ENCODE measurements around the gene CHRNE. TPM values are rescaled to one million over a fixed set of nuclear protein-coding genes. Genes with fewer than 3 reads are reported as not detected.

Gene CHRNE
- total and polyA plus RNA-seq, 2 of the 8 experiments (the other 6 are each of a cell fraction or from before 2014, with no cell fraction given), result 0.15 to 0.33 TPM

DNA sequence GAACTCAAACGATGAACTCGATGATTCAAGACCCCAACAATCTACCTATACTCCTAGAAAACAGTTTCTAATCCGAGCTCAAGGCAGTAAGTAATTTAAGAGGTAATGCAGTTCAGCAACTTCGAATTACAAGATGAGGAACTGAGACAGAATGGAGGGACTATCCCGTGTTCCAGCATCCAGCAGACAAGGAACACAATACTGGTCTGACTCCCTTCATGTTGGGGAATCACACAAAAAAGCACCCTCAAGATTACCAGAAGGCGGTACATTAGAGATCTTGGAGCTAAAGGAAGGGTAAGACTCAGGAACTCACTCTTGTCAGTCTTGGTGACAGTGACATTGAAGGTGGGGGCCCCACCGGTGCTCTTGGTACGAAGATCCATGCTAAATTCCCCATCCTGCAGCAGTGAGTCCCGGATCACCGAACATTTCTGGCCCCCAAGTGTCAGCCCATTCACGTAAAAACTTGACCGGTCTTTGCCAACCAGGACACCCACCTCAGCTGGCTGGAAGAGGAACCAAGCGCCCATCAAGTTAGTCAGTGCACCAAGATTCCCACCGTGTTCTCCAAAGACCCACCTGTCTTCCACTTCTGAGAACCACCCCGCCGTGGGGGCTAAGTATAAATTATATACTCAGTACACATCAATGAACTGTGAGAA lies 43.5 kb upstream of the CHRNE start:
- Histone ChIP-seq H3K4me1 (replicated peaks in 1 of 4; ENCODE audit: control insufficient read depth in 3 of 4, insufficient read depth in 4 of 4, low read length in 3 of 4) (peaks cover 4 to 12% (median 7%) of the 10 kb centered on the region in 4 experiments), H2BK120ac (replicated peaks; ENCODE audit: low read depth, low read length) (no peak overlapping the region), H3K4me3 (ENCODE audit: extremely low read depth in 1 of 4, insufficient read depth in 2 of 4, low read depth in 3 of 4, low read length in 4 of 4) (peak overlapping the region; percentile 73 to 97 (median 81)), H3K36me3 (ENCODE audit: control insufficient read depth in 2 of 4, insufficient read depth in 4 of 4, low read length in 3 of 4) (peaks cover 8 to 42% (median 28%) of the 10 kb centered on the region in 4 experiments), H2BK5ac (ENCODE audit: low read depth, low read length) (no peak overlapping the region), H2AK5ac (ENCODE audit: low read depth, low read length) (no peak overlapping the region), H3K4ac (replicated peaks; ENCODE audit: insufficient read length, low read depth, low read length) (no peak overlapping the region), H3K18ac (ENCODE audit: extremely low read depth, low read length) (no peak overlapping the region), H4K8ac (ENCODE audit: extremely low read depth, insufficient read depth, low read length) (no peak overlapping the region), H3K23ac (ENCODE audit: insufficient read length) (no peak overlapping the region), H3K23me2 (ENCODE audit: low read depth, low read length) (peaks cover 18% of the 10 kb centered on the region), H4K91ac (replicated peaks; ENCODE audit: insufficient read length, low read length) (no peak overlapping the region), H3K9ac (replicated peaks in 1 of 4; ENCODE audit: extremely low read depth in 1 of 4, low read depth in 3 of 4, low read length in 3 of 4) (peak overlapping the region; percentile 46 to 78 (median 63)), H2BK20ac (ENCODE audit: low read length) (no peak overlapping the region), H4K20me1 (replicated peaks in 1 of 2; ENCODE audit: control insufficient read depth in 1 of 2, insufficient read depth in 2 of 2, low read length in 2 of 2) (peaks cover 16 to 23% of the 10 kb centered on the region in 2 experiments), H3K27ac (ENCODE audit: low read depth, low read length) (peak overlapping the region; percentile 67), H3K9me3 (ENCODE audit: insufficient read depth in 2 of 2, low read depth in 1 of 2, low read length in 1 of 2) (no peaks in the 10 kb centered on the region), H3K27me3 (replicated peaks in 1 of 4; ENCODE audit: control insufficient read depth in 3 of 4, extremely low read depth in 1 of 4, insufficient read depth in 3 of 4, low read length in 3 of 4) (no peaks in the 10 kb centered on the region), H2BK15ac (ENCODE audit: low read length) (no peak overlapping the region), H3K14ac (ENCODE audit: insufficient read length) (no peak overlapping the region), H3K4me2 (ENCODE audit: insufficient read depth in 1 of 2, low read depth in 2 of 2, low read length in 2 of 2) (peak overlapping the region; percentile 67 to 95), H4K5ac (ENCODE audit: insufficient read length, low read depth, low read length) (no peak overlapping the region), H3K56ac (replicated peaks; ENCODE audit: insufficient read length, low read depth, low read length) (no peak overlapping the region), H2AFZ (ENCODE audit: low read length) (no peak overlapping the region), H3K79me1 (ENCODE audit: low read depth, low read length) (peaks cover 2% of the 10 kb centered on the region; the same call in 1 of the 2 replicates), H2BK12ac (ENCODE audit: low read depth, low read length) (no peak overlapping the region), H3K79me2 (ENCODE audit: control insufficient read depth in 1 of 2, insufficient read depth in 2 of 2, low read length in 2 of 2) (peaks cover 8 to 50% of the 10 kb centered on the region in 2 experiments)
- POLR2A ChIA-PET (ENCODE audit: partially characterized antibody), result interaction anchor here (1.0 to 32.4 kb wide), 18 partner anchors 1 to 242 kb away, joined by 3 to 987 read pairs (median 10); partner anchors contain the start of genes C17orf107, CAMTA2, ENO3 and GP1BA
- CTCF ChIA-PET (ENCODE audit: partially characterized antibody), result interaction anchor here (0.7 to 1.5 kb wide), 3 partner anchors 11 to 37 kb away, joined by 3 to 5 read pairs (median 4); no protein-coding TSS in a partner anchor
- DNase-seq (ENCODE audit: low read depth in 1 of 2, low spot score in 2 of 2) (no peak), FAIRE-seq (no peak)
- TF ChIP-seq POLR2A (IDR thresholded peaks at IDR 0.05; ENCODE audit: control extremely low read depth in 1 of 2, low read depth in 2 of 2, low read length in 2 of 2) (peak in 1 of 2 experiments; percentile 32; a peak in 1 of 3 replicates), GTF2F1 (IDR thresholded peaks at IDR 0.05; ENCODE audit: borderline replicate concordance, low read depth, low read length) (no peak), SP4 (IDR thresholded peaks at IDR 0.05; ENCODE audit: low read length) (0 out of 2 replicates have a peak, but pooled peaks have one; percentile 11), CREB1 (IDR thresholded peaks at IDR 0.05) (no peak)
- TF ChIP-seq, protein P1, sequence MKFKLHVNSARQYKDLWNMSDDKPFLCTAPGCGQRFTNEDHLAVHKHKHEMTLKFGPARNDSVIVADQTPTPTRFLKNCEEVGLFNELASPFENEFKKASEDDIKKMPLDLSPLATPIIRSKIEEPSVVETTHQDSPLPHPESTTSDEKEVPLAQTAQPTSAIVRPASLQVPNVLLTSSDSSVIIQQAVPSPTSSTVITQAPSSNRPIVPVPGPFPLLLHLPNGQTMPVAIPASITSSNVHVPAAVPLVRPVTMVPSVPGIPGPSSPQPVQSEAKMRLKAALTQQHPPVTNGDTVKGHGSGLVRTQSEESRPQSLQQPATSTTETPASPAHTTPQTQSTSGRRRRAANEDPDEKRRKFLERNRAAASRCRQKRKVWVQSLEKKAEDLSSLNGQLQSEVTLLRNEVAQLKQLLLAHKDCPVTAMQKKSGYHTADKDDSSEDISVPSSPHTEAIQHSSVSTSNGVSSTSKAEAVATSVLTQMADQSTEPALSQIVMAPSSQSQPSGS (IDR thresholded peaks at IDR 0.05; ENCODE audit: low read length), result 0 out of 2 replicates have a peak, but pooled peaks have one; percentile 14
- whole genome bisulfite sequencing, 2 experiments (ENCODE audit: extremely low coverage in 1 of 2, insufficient coverage in 1 of 2, insufficient read length in 1 of 2, insufficient replicate concordance in 2 of 2, low coverage in 1 of 2, low lambda C conversion rate in 2 of 2, missing lambda C conversion rate in 1 of 2), result 77% methylated on average over 16 of the region's 16 CpGs; no CpG with 5 or more reads in 1 of the 2 experiments

All from H1 (cell line).